ENCODE measurements around the gene PTK7.

PTK7 gene

DNA sequence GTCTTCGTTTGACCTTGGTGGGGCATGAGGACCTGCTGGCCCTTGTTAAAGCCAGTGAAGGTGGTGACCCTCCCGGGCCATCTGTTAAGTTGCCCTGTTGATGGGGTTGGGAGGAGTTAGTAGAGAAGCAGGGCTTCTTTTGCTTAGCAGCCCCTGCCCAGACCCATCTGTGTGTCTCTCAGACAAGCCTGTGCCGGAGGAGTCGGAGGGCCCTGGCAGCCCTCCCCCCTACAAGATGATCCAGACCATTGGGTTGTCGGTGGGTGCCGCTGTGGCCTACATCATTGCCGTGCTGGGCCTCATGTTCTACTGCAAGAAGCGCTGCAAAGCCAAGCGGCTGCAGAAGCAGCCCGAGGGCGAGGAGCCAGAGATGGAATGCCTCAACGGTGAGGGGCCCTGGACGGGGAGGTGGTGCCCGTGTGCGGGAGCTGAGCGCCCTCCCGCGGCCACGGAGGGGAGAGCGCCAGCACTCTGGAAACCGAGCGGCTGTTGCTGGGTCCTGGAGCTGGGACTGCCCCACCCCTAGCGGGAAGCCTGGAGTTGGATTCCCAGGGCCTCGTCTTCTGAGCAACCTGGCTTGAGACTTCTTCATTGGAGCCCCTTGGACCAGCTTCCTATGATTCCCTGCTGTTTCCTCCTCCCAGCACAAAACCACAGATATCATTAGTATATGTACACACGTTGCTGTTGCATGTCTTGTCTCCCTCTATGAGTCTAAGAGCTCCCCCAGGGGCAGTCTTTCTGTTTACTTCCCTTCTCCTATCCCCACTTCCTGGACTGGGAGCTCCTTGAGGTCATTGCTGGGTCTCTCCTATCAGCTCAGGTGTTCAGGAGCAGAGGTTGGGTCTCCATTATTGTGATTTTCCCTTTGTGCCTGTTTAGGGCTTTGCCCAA, 67.4 kb downstream of the PTK7 start:
- TF ChIP-seq, protein P1, sequence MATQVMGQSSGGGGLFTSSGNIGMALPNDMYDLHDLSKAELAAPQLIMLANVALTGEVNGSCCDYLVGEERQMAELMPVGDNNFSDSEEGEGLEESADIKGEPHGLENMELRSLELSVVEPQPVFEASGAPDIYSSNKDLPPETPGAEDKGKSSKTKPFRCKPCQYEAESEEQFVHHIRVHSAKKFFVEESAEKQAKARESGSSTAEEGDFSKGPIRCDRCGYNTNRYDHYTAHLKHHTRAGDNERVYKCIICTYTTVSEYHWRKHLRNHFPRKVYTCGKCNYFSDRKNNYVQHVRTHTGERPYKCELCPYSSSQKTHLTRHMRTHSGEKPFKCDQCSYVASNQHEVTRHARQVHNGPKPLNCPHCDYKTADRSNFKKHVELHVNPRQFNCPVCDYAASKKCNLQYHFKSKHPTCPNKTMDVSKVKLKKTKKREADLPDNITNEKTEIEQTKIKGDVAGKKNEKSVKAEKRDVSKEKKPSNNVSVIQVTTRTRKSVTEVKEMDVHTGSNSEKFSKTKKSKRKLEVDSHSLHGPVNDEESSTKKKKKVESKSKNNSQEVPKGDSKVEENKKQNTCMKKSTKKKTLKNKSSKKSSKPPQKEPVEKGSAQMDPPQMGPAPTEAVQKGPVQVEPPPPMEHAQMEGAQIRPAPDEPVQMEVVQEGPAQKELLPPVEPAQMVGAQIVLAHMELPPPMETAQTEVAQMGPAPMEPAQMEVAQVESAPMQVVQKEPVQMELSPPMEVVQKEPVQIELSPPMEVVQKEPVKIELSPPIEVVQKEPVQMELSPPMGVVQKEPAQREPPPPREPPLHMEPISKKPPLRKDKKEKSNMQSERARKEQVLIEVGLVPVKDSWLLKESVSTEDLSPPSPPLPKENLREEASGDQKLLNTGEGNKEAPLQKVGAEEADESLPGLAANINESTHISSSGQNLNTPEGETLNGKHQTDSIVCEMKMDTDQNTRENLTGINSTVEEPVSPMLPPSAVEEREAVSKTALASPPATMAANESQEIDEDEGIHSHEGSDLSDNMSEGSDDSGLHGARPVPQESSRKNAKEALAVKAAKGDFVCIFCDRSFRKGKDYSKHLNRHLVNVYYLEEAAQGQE (IDR thresholded peaks at IDR 0.05; ENCODE audit: insufficient read depth in 1 of 2, low read depth in 2 of 2, low read length in 2 of 2): no peak
- peak; percentile 36; the same call in 1 of the 2 replicates for TF ChIP-seq POLR2AphosphoS5 (IDR thresholded peaks at IDR 0.05; ENCODE audit: low read depth, low read length)
- TF ChIP-seq FOXP2 (optimal IDR thresholded peaks at IDR 0.05; ENCODE audit: borderline replicate concordance, extremely low read depth, extremely low read length, insufficient read depth): peak; percentile 88
- no peak for TF ChIP-seq TAF1 (IDR thresholded peaks at IDR 0.05; ENCODE audit: borderline replicate concordance, insufficient read depth, low read length)
- no peak for TF ChIP-seq SIN3A (IDR thresholded peaks at IDR 0.05; ENCODE audit: borderline replicate concordance, insufficient read depth, low read length)

DNA sequence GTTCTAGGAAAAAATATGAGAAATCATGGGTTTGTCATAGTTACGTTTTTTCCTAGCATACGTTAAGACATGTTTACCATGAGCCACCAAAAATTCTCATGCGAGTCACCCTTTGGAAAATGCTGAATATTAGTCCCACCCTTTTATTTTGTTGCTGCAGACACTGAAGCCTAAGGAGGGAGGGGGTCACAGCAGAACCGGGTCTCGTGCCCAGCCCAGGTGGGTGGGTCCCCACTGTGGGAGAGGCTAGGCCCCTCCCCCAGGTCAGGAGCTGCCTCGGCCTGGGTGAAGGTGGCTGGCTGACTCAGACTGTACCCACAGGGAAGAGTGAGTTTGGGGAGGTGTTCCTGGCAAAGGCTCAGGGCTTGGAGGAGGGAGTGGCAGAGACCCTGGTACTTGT, 68.8 kb downstream of the PTK7 start:
- TF ChIP-seq POLR2AphosphoS5 (IDR thresholded peaks at IDR 0.05; ENCODE audit: low read depth, low read length) (no peak), SIN3A (IDR thresholded peaks at IDR 0.05; ENCODE audit: borderline replicate concordance, insufficient read depth, low read length) (no peak), TAF1 (IDR thresholded peaks at IDR 0.05; ENCODE audit: borderline replicate concordance, insufficient read depth, low read length) (no peak), FOXP2 (optimal IDR thresholded peaks at IDR 0.05; ENCODE audit: borderline replicate concordance, extremely low read depth, extremely low read length, insufficient read depth) (no peak)
- TF ChIP-seq, protein P1 (IDR thresholded peaks at IDR 0.05; ENCODE audit: insufficient read depth in 1 of 2, low read depth in 2 of 2, low read length in 2 of 2): no peak

DNA sequence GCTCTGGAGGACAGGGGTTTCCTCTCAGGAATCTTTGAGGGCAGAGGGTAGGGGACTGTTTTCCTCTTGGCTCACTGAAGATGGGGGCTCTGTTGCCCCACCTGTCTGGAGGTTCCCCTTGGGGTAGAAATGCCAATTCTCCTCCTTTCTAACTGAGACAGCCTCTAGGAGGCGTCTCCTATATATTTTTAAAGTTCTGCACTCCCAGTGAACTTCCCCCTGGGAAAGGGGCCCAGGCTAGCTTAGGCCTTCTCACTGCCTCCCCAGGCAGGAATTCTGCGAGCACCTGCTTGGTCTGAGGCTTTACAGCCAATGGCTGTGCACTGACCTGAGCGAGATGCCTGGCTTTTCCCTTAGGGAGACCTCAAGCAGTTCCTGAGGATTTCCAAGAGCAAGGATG, 70.1 kb downstream of the PTK7 start:
- TF ChIP-seq TAF1 (IDR thresholded peaks at IDR 0.05; ENCODE audit: borderline replicate concordance, insufficient read depth, low read length) (no peak), FOXP2 (optimal IDR thresholded peaks at IDR 0.05; ENCODE audit: borderline replicate concordance, extremely low read depth, extremely low read length, insufficient read depth) (no peak), POLR2AphosphoS5 (IDR thresholded peaks at IDR 0.05; ENCODE audit: low read depth, low read length) (no peak), SIN3A (IDR thresholded peaks at IDR 0.05; ENCODE audit: borderline replicate concordance, insufficient read depth, low read length) (no peak)
- TF ChIP-seq, protein P1 (IDR thresholded peaks at IDR 0.05; ENCODE audit: insufficient read depth in 1 of 2, low read depth in 2 of 2, low read length in 2 of 2): no peak

DNA sequence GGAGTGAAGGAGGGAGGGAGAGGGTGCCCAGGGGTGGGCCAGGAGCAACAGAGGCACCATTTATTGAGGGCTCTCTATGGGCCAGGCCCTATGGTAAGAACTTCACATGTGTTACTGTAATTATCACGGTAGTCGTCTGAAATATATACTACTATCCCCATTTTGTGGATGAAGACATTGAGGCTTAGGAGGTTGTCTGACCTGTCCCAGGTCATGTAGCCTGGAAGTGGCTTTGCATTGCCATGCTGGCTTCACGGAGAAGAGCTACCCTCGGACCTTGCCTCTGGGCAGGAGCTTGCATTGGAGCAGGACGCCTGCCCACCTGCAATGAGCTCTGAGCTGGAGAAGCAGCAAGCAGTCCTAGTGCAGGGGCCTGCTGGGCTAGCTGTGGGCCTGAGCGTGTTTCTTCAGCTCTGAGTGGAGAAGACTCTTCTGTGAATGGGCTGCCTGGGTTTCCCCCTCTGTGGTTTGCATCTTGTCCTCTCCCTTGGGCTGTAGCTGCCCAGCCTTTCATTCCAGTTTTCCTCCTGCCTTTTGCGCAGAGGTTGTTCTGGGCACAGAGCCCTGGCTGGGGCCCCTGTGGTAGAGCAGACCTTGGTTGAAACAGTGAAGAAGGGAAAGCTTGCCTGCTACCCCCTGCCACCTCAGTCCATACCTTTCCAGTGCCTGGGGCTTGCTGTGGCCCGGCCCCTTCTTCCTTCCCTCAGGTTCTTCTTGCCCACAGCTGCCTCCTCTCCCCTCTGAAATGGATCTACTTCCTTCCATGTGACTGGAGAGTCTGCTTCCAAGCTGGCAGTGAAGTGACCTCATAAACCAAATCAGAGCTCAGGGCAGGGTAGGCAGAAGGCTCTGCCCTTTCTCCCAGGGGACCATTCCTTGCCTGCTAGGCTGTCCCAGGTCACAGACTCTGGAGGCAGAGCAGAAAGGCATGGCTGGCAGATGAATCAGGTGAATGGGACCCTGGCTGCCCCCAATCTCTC, 70.9 kb downstream of the PTK7 start:
- TF ChIP-seq FOXP2 (optimal IDR thresholded peaks at IDR 0.05; ENCODE audit: borderline replicate concordance, extremely low read depth, extremely low read length, insufficient read depth) (no peak), TAF1 (IDR thresholded peaks at IDR 0.05; ENCODE audit: borderline replicate concordance, insufficient read depth, low read length) (no peak), POLR2AphosphoS5 (IDR thresholded peaks at IDR 0.05; ENCODE audit: low read depth, low read length) (no peak), SIN3A (IDR thresholded peaks at IDR 0.05; ENCODE audit: borderline replicate concordance, insufficient read depth, low read length) (no peak)
- TF ChIP-seq, protein P1 (IDR thresholded peaks at IDR 0.05; ENCODE audit: insufficient read depth in 1 of 2, low read depth in 2 of 2, low read length in 2 of 2): no peak

All from PFSK-1 (cell line).